MM.1S (cell line): ENCODE measurements around the gene AK4.

Experiments used
- EZH2phosphoT487 ChIP-seq: fragments of 300-600 bp; sonication (generic); IDR thresholded peaks from 2 replicates; pipeline ENCODE4 v1.6.1; 2018; ENCODE audit warnings: antibody characterized with exemption, low read length
- TF ChIP-seq, protein P1 (sequence below): fragments of 300-600 bp; sonication (generic); IDR thresholded peaks from 2 replicates; pipeline ENCODE4 v1.5.1; 2016; ENCODE audit warnings: antibody characterized with exemption, low read length, mixed read lengths

DNA sequence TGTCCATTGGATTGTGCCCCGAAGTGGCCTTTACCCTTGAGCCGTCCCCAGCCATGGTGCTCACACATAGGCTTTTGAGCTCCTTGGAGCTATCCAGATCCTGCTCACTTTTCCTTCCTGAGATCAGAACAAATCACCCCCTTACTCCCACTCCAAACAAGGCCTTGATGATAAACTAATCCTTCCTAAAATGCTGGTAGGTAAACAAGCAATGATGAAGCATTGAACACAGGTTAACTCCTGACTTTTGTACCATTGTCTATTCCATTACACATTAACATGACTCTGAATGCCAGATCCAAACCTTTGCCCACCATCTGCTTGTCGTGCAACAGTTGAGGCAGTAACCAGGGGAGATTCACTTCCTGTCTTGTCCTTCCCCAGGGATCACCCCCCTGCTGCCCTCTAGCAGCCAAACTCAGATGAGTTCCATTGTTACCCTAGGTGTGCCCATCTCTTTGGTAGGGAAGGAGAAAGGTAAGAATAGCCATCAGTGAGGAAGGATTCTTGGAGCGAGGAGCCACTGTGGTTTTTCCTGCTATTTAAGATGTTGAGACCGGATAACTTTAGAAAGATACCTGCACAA, 81.8 kb downstream of the AK4 start:
- TF ChIP-seq, protein P1, sequence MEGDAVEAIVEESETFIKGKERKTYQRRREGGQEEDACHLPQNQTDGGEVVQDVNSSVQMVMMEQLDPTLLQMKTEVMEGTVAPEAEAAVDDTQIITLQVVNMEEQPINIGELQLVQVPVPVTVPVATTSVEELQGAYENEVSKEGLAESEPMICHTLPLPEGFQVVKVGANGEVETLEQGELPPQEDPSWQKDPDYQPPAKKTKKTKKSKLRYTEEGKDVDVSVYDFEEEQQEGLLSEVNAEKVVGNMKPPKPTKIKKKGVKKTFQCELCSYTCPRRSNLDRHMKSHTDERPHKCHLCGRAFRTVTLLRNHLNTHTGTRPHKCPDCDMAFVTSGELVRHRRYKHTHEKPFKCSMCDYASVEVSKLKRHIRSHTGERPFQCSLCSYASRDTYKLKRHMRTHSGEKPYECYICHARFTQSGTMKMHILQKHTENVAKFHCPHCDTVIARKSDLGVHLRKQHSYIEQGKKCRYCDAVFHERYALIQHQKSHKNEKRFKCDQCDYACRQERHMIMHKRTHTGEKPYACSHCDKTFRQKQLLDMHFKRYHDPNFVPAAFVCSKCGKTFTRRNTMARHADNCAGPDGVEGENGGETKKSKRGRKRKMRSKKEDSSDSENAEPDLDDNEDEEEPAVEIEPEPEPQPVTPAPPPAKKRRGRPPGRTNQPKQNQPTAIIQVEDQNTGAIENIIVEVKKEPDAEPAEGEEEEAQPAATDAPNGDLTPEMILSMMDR = no peak
- no peak for TF ChIP-seq EZH2phosphoT487
